ENCODE data around the gene NID1.

Gene NID1

DNA sequence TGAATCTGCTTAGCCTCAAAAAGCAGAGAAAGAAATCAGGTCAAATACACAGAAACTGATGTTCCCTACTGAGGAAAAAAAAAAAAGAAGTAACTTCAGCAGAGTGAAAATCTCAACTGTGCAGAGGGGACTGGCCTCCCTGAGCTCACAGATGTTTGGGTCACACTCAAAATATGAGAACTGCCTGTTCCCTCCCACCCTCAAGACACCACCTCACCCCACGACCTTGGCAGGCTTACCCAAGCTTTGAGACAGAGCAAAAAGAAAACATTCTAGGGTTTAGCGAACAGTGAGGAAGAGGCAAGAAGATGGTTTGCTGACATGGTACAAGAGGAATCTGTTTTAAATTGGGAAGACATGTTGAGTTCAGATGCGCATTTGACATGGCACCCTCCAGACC is 48.8 kb downstream of the NID1 start:
- Histone ChIP-seq H3K27me3 (ENCODE audit: insufficient read depth, poor library complexity, severe bottlenecking) (no peaks in the 10 kb centered on the region), H3K4me3 (replicated peaks; ENCODE audit: insufficient read depth, low read length) (no peak overlapping the region), H3K27ac (replicated peaks) (no peak overlapping the region)
- DNase-seq (ENCODE audit: low read depth in 1 of 2, low spot score in 1 of 2) = no peak
- no peak for TF ChIP-seq CTCF (IDR thresholded peaks at IDR 0.05; ENCODE audit: insufficient read depth, low read length)
- no peak for TF ChIP-seq SPI1 (IDR thresholded peaks at IDR 0.05; ENCODE audit: borderline replicate concordance, low read depth)
- no peak for TF ChIP-seq POLR2AphosphoS5 (IDR thresholded peaks at IDR 0.05; ENCODE audit: low read depth)
- no peak for TF ChIP-seq GABPA (IDR thresholded peaks at IDR 0.05; ENCODE audit: low read depth)
- TF ChIP-seq REST (IDR thresholded peaks at IDR 0.05; ENCODE audit: insufficient replicate concordance, low read depth) = no peak

GRCh38 chr1:236015539-236015938 is 49.4 kb downstream of the NID1 start:
- no peak overlapping the region for H3K27ac ChIP-seq (replicated peaks)
- no peak for DNase-seq (ENCODE audit: low read depth in 1 of 2, low spot score in 1 of 2)
- TF ChIP-seq CTCF (IDR thresholded peaks at IDR 0.05; ENCODE audit: insufficient read depth, low read length) (no peak), REST (IDR thresholded peaks at IDR 0.05; ENCODE audit: insufficient replicate concordance, low read depth) (no peak), GABPA (IDR thresholded peaks at IDR 0.05; ENCODE audit: low read depth) (no peak), POLR2AphosphoS5 (IDR thresholded peaks at IDR 0.05; ENCODE audit: low read depth) (no peak), SPI1 (IDR thresholded peaks at IDR 0.05; ENCODE audit: borderline replicate concordance, low read depth) (no peak)
- H3K4me3 ChIP-seq (replicated peaks; ENCODE audit: insufficient read depth, low read length) = no peak overlapping the region
- H3K27me3 ChIP-seq (ENCODE audit: insufficient read depth, poor library complexity, severe bottlenecking) = no peaks in the 10 kb centered on the region

DNA sequence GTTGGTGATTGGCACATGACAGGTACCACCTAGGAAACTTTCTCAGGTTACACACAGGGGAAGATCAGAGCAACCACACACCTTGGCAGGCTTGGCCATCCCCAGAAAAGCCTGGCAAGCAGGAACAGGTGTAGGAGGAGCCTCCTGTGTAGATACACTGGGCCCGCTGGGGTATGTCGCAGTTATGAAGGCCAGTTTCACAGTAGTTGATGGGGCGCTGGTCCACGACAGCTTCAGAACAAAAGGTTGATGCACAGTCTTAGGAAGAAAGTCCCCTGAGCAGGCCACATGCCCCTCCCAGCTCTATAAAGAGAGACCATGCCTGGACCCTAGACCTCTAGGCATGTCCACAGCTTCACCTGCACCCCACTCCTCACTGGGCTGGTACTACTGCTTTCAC is 51.6 kb downstream of the NID1 start:
- DNase-seq (ENCODE audit: low read depth in 1 of 2, low spot score in 1 of 2) = no peak
- Histone ChIP-seq H3K4me3 (replicated peaks; ENCODE audit: insufficient read depth, low read length) (no peak overlapping the region), H3K27me3 (ENCODE audit: insufficient read depth, poor library complexity, severe bottlenecking) (no peaks in the 10 kb centered on the region), H3K27ac (replicated peaks) (no peak overlapping the region)
- TF ChIP-seq SPI1 (IDR thresholded peaks at IDR 0.05; ENCODE audit: borderline replicate concordance, low read depth) (no peak), CTCF (IDR thresholded peaks at IDR 0.05; ENCODE audit: insufficient read depth, low read length) (no peak), REST (IDR thresholded peaks at IDR 0.05; ENCODE audit: insufficient replicate concordance, low read depth) (no peak), POLR2AphosphoS5 (IDR thresholded peaks at IDR 0.05; ENCODE audit: low read depth) (no peak), GABPA (IDR thresholded peaks at IDR 0.05; ENCODE audit: low read depth) (no peak)

Measured in HL-60 (cell line).